HG02610 (cell line): ENCODE results near the gene INPP4B.

Experiments used
- ATAC-seq: cut with Tn5 transposase; IDR thresholded peaks from one replicate; pipeline ENCODE4 v1.9.1; 2021; ENCODE audit warnings: mild to moderate bottlenecking, moderate library complexity; ENCODE audit not compliant: unreplicated experiment

Gene INPP4B

GRCh38 chr4:142583708-142584107, 262.4 kb downstream of the INPP4B start:
- ATAC-seq = no peak

- no peak for ATAC-seq
These were observed 263.8 kb downstream of the INPP4B start for GRCh38 chr4:142582340-142582739.

- no peak for ATAC-seq
These were observed 264.2 kb downstream of the INPP4B start for GRCh38 chr4:142581881-142582280.

- ATAC-seq = no peak
These were observed 266.7 kb downstream of the INPP4B start for GRCh38 chr4:142579443-142579842.

GRCh38 chr4:142574306-142574705, 271.8 kb downstream of the INPP4B start:
- no peak for ATAC-seq

GRCh38 chr4:142572071-142572470, 274.0 kb downstream of the INPP4B start:
- no peak for ATAC-seq

- ATAC-seq = no peak
These were observed 278.3 kb downstream of the INPP4B start for GRCh38 chr4:142567620-142568451.

GRCh38 chr4:142567199-142567598, 278.9 kb downstream of the INPP4B start:
- ATAC-seq = no peak

GRCh38 chr4:142566777-142567176, 279.3 kb downstream of the INPP4B start:
- ATAC-seq = no peak

GRCh38 chr4:142566243-142566642, 279.9 kb downstream of the INPP4B start:
- ATAC-seq = no peak

GRCh38 chr4:142565771-142566170, 280.3 kb downstream of the INPP4B start:
- ATAC-seq = no peak

GRCh38 chr4:142563682-142564291, 282.3 kb downstream of the INPP4B start:
- no peak for ATAC-seq

- ATAC-seq = no peak
These were observed 286.1 kb downstream of the INPP4B start for GRCh38 chr4:142559986-142560385.

- no peak for ATAC-seq
These were observed 287.2 kb downstream of the INPP4B start for GRCh38 chr4:142558851-142559250.

GRCh38 chr4:142557239-142557801, 288.8 kb downstream of the INPP4B start:
- ATAC-seq = no peak

- no peak for ATAC-seq
These were observed 289.4 kb downstream of the INPP4B start for GRCh38 chr4:142556570-142557238.

GRCh38 chr4:142556048-142556447, 290.1 kb downstream of the INPP4B start:
- no peak for ATAC-seq

- no peak for ATAC-seq
These were observed 291.7 kb downstream of the INPP4B start for GRCh38 chr4:142554412-142554811.

GRCh38 chr4:142551517-142552305, 294.4 kb downstream of the INPP4B start:
- ATAC-seq = no peak

- ATAC-seq = no peak
These were observed 295.1 kb downstream of the INPP4B start for GRCh38 chr4:142550965-142551364.
